ENCODE measurements around the gene ADORA2B.
"Not testable (repeated sequence)": the region's sequence is repeated elsewhere in the genome, so short reads cannot be mapped to it uniquely, and the experiment has no call there.

The ADORA2B gene

GRCh38 chr17:15972497-15972951, 27.6 kb downstream of the ADORA2B start:
- no peak for TF ChIP-seq CTCF (IDR thresholded peaks at IDR 0.05; ENCODE audit: low read depth, low read length, missing control alignments)
- no peak overlapping the region for H3K4me3 ChIP-seq (ENCODE audit: low read depth, low read length)
- in situ Hi-C loops (cut with HindIII; ENCODE audit: low sequenced_read_pairs), result no loop called here
- DNase-seq (ENCODE audit: low read depth), result no peak

GRCh38 chr17:15973016-15973415, 28.1 kb downstream of the ADORA2B start:
- in situ Hi-C loops (cut with HindIII; ENCODE audit: low sequenced_read_pairs), result no loop called here
- no peak overlapping the region for H3K4me3 ChIP-seq (ENCODE audit: low read depth, low read length)
- DNase-seq (ENCODE audit: low read depth), result peak; percentile 34
- no peak for TF ChIP-seq CTCF (IDR thresholded peaks at IDR 0.05; ENCODE audit: low read depth, low read length, missing control alignments)

- TF ChIP-seq CTCF (IDR thresholded peaks at IDR 0.05; ENCODE audit: low read depth, low read length, missing control alignments), result no peak
- in situ Hi-C loops (cut with HindIII; ENCODE audit: low sequenced_read_pairs), result no loop called here
- DNase-seq (ENCODE audit: low read depth), result no peak
- no peak overlapping the region for H3K4me3 ChIP-seq (ENCODE audit: low read depth, low read length)
Observed at GRCh38 chr17:15973834-15974233, 28.9 kb downstream of the ADORA2B start.

- in situ Hi-C loops (cut with HindIII; ENCODE audit: low sequenced_read_pairs), result no loop called here
- TF ChIP-seq CTCF (IDR thresholded peaks at IDR 0.05; ENCODE audit: low read depth, low read length, missing control alignments), result no peak
- no peak overlapping the region for H3K4me3 ChIP-seq (ENCODE audit: low read depth, low read length)
- DNase-seq (ENCODE audit: low read depth), result no peak
Observed at GRCh38 chr17:15977894-15978293, 33.0 kb downstream of the ADORA2B start.

- DNase-seq (ENCODE audit: low read depth), result no peak
- H3K4me3 ChIP-seq (ENCODE audit: low read depth, low read length), result no peak overlapping the region
- no peak for TF ChIP-seq CTCF (IDR thresholded peaks at IDR 0.05; ENCODE audit: low read depth, low read length, missing control alignments)
- in situ Hi-C loops (cut with HindIII; ENCODE audit: low sequenced_read_pairs), result no loop called here
Observed at GRCh38 chr17:15978606-15979005, 33.7 kb downstream of the ADORA2B start.

- DNase-seq (ENCODE audit: low read depth); in situ Hi-C loops (cut with HindIII; ENCODE audit: low sequenced_read_pairs); H3K4me3 ChIP-seq (ENCODE audit: low read depth, low read length): not testable (repeated sequence)
Observed at GRCh38 chr17:15979013-15979412, 34.1 kb downstream of the ADORA2B start.

- H3K4me3 ChIP-seq (ENCODE audit: low read depth, low read length), result no peak overlapping the region
- no peak for DNase-seq (ENCODE audit: low read depth)
- in situ Hi-C loops (cut with HindIII; ENCODE audit: low sequenced_read_pairs), result no loop called here
- no peak for TF ChIP-seq CTCF (IDR thresholded peaks at IDR 0.05; ENCODE audit: low read depth, low read length, missing control alignments)
Observed at GRCh38 chr17:15981208-15981607, 36.3 kb downstream of the ADORA2B start.

Measured in astrocyte of the cerebellum (primary cell).